ENCODE results near the gene OR8G5.

Gene OR8G5

DNA sequence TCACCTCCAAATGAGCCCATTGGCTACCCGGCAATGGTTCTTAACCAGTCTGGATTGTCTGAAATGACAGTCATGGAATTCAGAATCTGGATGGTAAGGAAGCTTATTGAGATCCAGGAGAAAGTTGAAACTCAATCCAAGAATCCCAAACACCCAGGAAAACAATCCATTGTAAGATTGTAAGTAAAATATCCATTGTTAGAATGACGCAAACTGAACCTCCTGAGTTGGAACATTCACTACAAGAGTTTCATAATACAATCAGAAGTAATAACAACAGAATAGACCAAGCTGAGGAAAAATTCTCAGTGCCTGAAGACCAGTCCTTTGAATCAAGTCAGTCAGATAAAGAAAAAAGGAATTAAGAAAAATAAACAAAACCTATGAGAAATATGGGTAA is 22.1 kb downstream of the OR8G5 start (continued):
- TF ChIP-seq, protein P1, sequence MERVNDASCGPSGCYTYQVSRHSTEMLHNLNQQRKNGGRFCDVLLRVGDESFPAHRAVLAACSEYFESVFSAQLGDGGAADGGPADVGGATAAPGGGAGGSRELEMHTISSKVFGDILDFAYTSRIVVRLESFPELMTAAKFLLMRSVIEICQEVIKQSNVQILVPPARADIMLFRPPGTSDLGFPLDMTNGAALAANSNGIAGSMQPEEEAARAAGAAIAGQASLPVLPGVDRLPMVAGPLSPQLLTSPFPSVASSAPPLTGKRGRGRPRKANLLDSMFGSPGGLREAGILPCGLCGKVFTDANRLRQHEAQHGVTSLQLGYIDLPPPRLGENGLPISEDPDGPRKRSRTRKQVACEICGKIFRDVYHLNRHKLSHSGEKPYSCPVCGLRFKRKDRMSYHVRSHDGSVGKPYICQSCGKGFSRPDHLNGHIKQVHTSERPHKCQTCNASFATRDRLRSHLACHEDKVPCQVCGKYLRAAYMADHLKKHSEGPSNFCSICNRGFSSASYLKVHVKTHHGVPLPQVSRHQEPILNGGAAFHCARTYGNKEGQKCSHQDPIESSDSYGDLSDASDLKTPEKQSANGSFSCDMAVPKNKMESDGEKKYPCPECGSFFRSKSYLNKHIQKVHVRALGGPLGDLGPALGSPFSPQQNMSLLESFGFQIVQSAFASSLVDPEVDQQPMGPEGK (CRISPR knock-in tag; IDR thresholded peaks at IDR 0.05; ENCODE audit: borderline replicate concordance): no peak
- TF ChIP-seq ZFP30 (CRISPR knock-in tag; IDR thresholded peaks at IDR 0.05): no peak
- TF ChIP-seq, protein P2, sequence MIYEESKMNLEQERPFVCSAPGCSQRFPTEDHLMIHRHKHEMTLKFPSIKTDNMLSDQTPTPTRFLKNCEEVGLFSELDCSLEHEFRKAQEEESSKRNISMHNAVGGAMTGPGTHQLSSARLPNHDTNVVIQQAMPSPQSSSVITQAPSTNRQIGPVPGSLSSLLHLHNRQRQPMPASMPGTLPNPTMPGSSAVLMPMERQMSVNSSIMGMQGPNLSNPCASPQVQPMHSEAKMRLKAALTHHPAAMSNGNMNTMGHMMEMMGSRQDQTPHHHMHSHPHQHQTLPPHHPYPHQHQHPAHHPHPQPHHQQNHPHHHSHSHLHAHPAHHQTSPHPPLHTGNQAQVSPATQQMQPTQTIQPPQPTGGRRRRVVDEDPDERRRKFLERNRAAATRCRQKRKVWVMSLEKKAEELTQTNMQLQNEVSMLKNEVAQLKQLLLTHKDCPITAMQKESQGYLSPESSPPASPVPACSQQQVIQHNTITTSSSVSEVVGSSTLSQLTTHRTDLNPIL (CRISPR knock-in tag; IDR thresholded peaks at IDR 0.05; ENCODE audit: low read depth): no peak

DNA sequence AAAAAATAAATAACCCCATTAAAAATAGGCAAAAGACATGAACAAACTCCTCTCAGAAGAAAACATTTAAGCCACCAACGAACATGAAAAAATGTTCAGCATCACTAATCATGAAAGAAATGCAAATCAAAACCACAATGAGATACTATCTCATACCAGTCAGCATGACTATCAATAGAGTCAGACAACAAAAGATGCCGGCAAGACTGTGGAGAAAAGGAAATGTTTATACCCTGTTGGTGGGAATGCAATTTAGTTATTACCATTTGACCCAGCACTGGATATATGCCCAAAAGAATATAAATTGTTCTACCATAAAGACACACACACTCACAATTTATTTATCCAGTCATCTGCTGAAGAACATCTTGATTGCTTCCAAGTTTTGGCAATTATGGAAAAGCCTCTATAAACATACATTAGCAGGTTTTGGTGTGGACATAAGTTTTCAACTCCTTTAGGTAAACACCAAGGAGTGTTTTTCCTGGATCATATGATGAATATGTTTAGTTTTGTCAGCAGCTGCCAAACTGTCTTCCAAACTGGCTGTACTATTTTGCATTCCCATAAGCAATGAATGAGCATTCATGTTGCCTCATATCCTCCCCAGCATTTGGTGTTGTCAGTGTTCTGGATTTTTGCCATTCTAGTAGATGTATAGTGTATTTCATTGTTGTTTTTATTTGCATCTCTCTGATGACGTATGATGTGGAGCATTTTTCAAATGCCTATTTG is 29.6 kb downstream of the OR8G5 start:
- no peak for ATAC-seq
- TF ChIP-seq ESRRG (CRISPR knock-in tag; IDR thresholded peaks at IDR 0.05) (no peak), CSDC2 (CRISPR knock-in tag; IDR thresholded peaks at IDR 0.05) (no peak), ZNF565 (CRISPR knock-in tag; conservative IDR thresholded peaks at IDR 0.05; ENCODE audit: low read depth) (no peak), ZC3H10 (CRISPR knock-in tag; IDR thresholded peaks at IDR 0.05) (no peak)
- TF ChIP-seq, protein P3, sequence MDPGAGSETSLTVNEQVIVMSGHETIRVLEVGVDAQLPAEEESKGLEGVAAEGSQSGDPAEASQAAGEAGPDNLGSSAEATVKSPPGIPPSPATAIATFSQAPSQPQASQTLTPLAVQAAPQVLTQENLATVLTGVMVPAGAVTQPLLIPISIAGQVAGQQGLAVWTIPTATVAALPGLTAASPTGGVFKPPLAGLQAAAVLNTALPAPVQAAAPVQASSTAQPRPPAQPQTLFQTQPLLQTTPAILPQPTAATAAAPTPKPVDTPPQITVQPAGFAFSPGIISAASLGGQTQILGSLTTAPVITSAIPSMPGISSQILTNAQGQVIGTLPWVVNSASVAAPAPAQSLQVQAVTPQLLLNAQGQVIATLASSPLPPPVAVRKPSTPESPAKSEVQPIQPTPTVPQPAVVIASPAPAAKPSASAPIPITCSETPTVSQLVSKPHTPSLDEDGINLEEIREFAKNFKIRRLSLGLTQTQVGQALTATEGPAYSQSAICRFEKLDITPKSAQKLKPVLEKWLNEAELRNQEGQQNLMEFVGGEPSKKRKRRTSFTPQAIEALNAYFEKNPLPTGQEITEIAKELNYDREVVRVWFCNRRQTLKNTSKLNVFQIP (CRISPR knock-in tag; IDR thresholded peaks at IDR 0.05; ENCODE audit: borderline replicate concordance, low read depth): no peak
- TF ChIP-seq, protein P1 (CRISPR knock-in tag; IDR thresholded peaks at IDR 0.05; ENCODE audit: borderline replicate concordance): no peak
- TF ChIP-seq, protein P2 (CRISPR knock-in tag; IDR thresholded peaks at IDR 0.05; ENCODE audit: low read depth): no peak

DNA sequence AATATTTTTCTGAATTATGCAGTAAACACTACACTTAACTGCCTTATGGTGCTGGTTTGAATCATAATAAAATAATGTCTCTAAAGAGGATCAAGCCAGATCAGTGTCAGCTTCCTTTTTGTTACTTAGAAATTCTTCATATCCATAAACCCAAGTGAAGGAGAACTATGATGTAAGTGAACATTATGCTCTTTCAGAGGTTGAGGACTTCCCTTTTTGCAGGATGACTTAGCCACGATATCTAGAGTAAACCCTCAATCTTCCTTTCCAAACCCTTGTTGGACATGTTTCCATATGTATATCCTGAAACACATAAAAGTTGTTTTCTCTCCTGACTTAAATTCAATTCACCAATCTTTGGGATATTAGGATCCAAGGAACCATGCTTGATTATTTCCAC is 38.5 kb downstream of the OR8G5 start:
- TF ChIP-seq ISL1 (CRISPR knock-in tag; IDR thresholded peaks at IDR 0.05) (no peak), TOX (CRISPR knock-in tag; IDR thresholded peaks at IDR 0.05; ENCODE audit: borderline replicate concordance) (no peak), CSDC2 (CRISPR knock-in tag; IDR thresholded peaks at IDR 0.05) (no peak), ZNF70 (CRISPR knock-in tag; IDR thresholded peaks at IDR 0.05) (no peak), ESRRG (CRISPR knock-in tag; IDR thresholded peaks at IDR 0.05) (no peak)
- TF ChIP-seq, protein P4, sequence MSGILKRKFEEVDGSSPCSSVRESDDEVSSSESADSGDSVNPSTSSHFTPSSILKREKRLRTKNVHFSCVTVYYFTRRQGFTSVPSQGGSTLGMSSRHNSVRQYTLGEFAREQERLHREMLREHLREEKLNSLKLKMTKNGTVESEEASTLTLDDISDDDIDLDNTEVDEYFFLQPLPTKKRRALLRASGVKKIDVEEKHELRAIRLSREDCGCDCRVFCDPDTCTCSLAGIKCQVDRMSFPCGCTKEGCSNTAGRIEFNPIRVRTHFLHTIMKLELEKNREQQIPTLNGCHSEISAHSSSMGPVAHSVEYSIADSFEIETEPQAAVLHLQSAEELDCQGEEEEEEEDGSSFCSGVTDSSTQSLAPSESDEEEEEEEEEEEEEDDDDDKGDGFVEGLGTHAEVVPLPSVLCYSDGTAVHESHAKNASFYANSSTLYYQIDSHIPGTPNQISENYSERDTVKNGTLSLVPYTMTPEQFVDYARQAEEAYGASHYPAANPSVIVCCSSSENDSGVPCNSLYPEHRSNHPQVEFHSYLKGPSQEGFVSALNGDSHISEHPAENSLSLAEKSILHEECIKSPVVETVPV (CRISPR knock-in tag; IDR thresholded peaks at IDR 0.05): no peak
- TF ChIP-seq, protein P1 (CRISPR knock-in tag; IDR thresholded peaks at IDR 0.05; ENCODE audit: borderline replicate concordance): no peak
- no peak for ATAC-seq

DNA sequence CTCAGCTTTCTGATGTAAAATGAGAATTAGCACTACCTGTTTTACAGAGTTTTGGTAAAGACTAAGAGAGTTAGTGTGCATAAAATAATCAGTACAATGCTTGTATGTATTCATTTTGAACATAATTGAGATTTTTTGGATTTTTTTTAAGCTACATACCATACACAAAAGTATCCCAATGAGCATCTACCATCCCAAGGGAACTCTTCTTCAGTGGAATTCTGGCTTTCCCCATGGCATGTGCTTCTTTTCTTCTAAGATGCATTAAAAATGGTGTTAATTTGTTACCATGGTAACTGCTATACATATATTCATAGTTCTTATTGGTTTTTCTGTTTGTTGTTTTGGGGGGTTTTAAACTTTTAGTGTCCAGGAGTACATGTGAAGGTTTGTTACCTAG is 39.8 kb downstream of the OR8G5 start:
- TF ChIP-seq, protein P1 (CRISPR knock-in tag; IDR thresholded peaks at IDR 0.05; ENCODE audit: borderline replicate concordance): no peak
- no peak for TF ChIP-seq ESRRG (CRISPR knock-in tag; IDR thresholded peaks at IDR 0.05)
- TF ChIP-seq ZC3H10 (CRISPR knock-in tag; IDR thresholded peaks at IDR 0.05): no peak
- TF ChIP-seq, protein P4 (CRISPR knock-in tag; IDR thresholded peaks at IDR 0.05): no peak
- no peak for TF ChIP-seq ISL1 (CRISPR knock-in tag; IDR thresholded peaks at IDR 0.05)
- no peak for TF ChIP-seq RARB (CRISPR knock-in tag; IDR thresholded peaks at IDR 0.05)
- no peak for TF ChIP-seq ZFP3 (CRISPR knock-in tag; IDR thresholded peaks at IDR 0.05)
- TF ChIP-seq, protein P2 (CRISPR knock-in tag; IDR thresholded peaks at IDR 0.05; ENCODE audit: low read depth): no peak
- TF ChIP-seq OSR1 (CRISPR knock-in tag; IDR thresholded peaks at IDR 0.05): no peak
- no peak for TF ChIP-seq ZNF70 (CRISPR knock-in tag; IDR thresholded peaks at IDR 0.05)
- ATAC-seq: no peak

Measured in SK-N-SH treated with all-trans-retinoic acid at 6 μM for 48 hours (cell line).